Erythroblast (primary cell): ENCODE measurements around the gene OXSR1.
"Not testable (repeated sequence)": the region's sequence is repeated elsewhere in the genome, so short reads cannot be mapped to it uniquely, and the experiment has no call there.

ENCODE experiments used
- DNase-seq, 2 experiments: peaks; one replicate each; lab custom pipeline; 2025; lab: John Stamatoyannopoulos, UW
- GATA1 ChIP-seq: IDR thresholded peaks from 2 replicates; pipeline ENCODE4 v1.6.1; 2011; ENCODE audit warnings: low read depth, mild to moderate bottlenecking, control low read depth, low read length, moderate library complexity
- POLR2A ChIP-seq: IDR thresholded peaks from 2 replicates; pipeline ENCODE4 v1.6.1; 2011; ENCODE audit warnings: mild to moderate bottlenecking, low read length

OXSR1 gene

DNA sequence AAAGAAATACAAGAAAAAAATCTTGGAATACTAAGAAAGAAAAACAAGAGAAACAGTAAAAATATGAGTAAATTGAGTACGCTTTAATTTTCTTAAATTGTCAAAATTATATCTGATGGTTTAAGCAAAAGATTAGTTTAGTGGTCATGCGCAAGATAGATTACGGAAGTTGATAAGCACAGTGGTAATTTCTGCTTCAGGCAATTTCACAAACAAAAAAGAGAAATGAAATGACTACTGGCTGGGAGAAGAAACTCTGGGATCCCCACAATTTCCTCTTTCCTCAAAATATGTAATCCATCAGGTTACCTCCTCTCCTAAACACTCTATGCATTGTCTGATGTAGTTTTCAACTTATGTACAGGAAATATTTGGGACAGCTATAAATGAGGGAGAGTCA is 17.9 kb upstream of the OXSR1 start:
- TF ChIP-seq GATA1 (no peak), POLR2A (no peak)
- no peak for DNase-seq

DNA sequence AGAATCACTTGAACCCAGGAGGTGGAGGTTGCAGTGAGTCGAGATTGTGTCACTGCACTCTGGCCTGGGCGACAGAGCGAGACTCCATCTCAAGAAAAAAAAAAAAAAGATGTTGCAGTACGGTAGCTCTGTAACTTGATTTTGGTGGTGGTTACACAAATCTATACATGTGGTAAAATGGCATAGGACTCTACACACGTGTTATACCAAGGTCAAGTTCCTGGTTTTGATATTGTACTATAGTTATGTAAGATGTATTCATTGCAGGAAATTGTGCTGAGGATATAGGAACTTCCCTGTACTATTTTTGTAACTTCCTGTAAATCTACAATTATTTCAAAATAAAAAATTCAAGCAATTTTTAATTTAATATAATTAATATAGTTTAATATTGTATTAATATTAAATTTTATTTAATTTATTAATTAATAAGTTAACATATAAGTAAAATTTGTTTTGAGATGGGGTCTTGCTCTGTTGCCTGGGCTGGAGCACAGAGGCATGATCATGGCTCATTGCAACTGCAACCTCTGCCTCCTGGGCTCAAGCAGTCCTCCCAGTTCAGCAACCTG is 16.9 kb upstream of the OXSR1 start:
- TF ChIP-seq GATA1 (no peak), POLR2A (no peak)
- no peak for DNase-seq

DNA sequence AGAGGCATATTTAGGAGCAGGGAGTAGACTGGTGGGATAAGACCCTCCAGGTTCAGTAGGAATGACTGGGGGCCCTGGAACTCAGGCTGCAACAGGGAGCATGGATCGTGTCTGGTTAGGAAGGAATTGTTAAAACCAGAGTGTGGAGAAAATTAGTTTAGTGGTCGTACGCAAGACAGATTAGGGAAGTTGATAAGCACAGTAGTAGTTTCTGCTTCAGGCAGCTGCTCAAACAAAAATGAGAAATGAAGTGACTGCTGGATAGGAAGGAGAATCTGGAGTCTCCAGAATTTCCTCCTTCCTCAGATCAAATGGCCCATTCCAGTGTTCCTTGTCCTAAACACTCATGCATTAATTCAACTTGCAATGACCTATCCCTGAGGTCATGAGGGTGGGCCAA is 15.6 kb upstream of the OXSR1 start:
- peak; percentile 46 to 51 for DNase-seq

DNA sequence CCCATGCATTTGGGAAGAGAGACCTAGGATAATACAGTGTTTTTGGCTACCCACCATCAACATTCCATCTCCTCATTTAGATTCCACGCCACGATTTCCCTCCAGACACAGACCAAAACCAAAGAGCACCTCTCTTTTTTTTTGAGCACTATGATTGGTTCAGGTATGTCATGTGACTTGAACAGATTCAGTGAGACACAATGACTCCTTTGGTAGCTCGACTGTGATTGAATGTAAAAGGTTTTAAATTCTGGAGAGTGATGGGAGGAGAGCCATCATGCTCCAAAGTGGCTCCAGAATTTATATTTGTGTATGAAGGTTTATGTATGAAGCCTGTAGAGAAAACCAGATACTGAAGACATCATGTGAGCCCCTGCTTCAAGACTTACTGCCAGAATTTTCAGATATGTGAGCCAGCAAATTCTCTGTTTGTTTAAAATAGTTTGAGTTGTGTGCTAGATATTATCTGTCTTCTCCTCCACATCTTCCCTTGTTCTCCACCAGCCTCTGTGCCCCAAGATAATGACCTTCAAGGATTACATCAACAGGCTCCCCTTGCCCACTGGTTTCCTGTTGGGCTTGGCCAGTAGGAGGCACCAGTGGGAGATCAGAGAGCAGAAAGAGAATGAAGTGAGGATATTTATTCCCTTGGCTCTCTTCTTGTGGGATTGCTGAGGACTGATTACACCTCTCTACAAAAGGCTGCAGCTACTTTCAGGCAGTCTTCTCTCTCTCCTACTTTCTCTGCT is 14.4 kb upstream of the OXSR1 start:
- no peak for TF ChIP-seq GATA1
- no peak for TF ChIP-seq POLR2A
- peak; percentile 40 to 59 for DNase-seq

More for the DNA sequence above, 15.6 kb upstream of the OXSR1 start:
- TF ChIP-seq GATA1 (peak; percentile 24), POLR2A (no peak)

DNA sequence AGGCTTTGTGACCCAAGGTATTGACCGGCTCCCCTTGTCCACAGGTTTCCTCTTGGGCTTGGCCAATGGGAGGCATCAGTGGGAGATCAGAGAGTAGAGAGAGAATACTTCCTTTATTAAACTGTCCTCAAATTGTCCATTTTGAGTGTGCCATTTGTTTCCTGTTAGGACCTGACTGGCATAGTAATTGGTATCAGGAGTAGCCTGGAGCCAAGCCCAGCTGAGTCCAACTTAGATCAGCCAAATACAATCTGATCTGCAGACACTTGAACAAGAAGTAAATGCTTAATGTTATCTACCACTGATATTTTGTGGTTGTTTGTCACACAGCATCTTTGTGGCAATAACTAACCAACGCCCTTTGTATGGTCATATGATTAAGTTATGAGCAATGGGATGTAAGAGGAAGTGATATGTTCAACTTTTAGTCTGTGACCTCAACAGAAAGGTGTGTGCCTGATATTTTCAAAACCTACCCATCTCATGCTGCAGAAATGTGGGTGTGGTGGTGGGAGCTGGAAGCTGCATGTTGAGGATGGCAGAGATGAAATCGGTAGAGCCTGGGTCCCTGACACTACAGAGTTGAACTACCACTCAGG is 13.6 kb upstream of the OXSR1 start:
- DNase-seq = peak; percentile 41 to 60
- TF ChIP-seq POLR2A = no peak
- TF ChIP-seq GATA1 = no peak

DNA sequence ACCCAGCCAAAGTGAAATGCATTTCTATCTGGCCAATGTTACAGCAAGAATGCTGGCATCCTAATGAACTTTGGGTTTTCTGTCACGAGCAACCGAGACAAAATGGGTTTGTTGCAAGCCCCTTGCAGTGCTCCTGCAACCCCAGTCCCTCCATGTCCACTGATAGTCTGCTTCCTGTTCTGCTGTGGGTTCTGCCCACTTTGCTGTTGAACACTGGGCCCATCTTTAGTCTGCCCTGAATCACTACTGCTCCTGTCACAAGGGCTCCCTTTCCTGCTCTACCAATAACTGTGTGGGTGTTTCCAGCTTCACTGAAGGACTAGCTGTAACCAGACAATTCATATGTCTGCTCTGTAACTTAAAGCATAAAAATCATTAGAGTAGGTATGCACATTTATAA is 12.7 kb upstream of the OXSR1 start:
- TF ChIP-seq POLR2A = no peak
- TF ChIP-seq GATA1 = no peak
- DNase-seq = no peak

DNA sequence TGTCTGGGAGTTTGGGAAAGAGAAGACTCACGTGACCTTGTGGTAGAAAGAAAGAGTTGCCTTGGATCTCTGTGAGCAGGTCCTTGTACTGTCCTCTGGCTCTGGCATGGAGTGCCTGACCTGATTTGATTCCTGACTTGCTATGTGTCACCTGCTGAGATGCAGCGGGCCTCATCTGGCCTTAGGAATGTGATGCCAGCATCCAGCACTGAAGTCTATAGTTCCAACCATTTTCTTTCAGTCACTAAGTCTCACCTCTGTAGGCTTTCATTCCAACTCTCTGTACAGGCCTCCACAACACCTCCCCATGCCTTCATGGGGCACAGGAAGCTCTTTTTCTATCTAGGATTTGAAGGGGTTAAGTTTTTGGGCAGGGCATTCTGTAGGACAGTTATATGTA is 12.1 kb upstream of the OXSR1 start:
- DNase-seq = no peak
- no peak for TF ChIP-seq GATA1
- no peak for TF ChIP-seq POLR2A

DNA sequence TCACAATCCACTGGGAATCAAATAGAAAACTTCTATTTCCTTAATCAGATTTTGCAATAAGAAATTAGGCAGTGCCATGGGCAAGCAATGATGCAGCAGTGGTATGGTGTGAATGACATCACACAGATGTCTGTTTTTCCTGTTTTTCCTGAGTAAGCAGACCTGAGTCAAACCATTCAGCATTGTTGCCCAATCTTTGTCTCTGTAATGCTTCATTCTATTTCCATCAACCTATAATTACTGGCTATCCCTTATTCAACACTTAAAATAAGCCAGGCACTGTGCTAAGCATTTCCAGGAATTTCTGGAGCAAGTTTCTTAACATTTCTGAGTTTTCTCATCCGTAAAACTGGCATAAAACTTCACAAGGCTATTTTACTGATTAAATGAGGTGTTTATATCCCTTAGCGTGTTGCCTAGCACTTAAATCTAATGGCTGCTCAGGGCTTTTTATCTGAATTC is 11.3 kb upstream of the OXSR1 start:
- peak in 1 of 2 experiments; percentile 21 for DNase-seq
- TF ChIP-seq POLR2A (no peak), GATA1 (no peak)

DNA sequence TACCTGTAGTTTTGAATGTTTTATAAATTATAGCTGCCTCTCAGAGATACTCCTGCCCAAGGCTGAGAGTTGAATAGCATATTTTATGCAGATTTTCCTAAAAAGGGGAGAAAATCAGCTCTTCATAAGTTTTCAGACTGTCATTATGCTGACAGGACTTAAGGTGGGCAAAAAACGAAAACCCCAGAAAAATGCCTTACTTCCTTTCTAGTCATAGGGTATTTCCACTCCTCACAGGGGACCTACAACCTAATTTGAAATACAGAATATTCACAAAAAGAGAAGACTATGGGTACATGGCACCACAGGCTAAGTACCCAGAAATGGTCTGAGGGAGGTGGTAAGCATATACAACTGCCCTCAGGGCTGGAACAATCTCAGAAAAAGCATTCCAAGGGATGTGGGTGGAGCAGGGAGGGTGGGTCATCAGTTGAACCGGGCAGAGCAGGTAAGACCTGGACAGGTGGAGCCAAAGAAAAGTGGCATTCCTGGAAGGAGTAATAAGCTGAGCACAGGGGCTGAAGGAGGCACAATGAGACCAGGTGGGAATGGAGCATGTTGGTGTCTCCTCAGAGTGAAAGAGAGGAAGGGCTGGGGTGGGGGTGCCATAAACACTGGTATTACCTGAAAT is 10.6 kb upstream of the OXSR1 start:
- no peak for DNase-seq
- TF ChIP-seq POLR2A (no peak), GATA1 (no peak)

DNA sequence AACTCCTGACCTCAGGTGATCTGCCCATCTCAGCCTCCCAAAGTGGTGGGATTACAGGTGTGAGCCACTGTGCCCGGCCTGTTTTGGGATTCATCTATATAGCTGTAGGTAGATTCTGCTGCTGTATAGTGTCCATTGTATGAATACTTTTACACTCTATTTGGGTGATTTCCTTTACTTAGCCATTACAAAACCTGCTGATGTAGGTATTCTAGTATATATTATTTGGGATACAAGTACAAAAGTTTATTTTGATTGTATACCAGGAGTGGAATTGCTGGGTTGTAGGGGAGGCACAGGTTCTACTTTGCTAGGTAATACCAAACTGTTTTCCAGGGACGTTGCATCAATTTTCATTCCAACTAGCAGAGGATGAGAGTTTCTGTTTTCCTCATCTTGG is 9.5 kb upstream of the OXSR1 start:
- DNase-seq = no peak
- TF ChIP-seq POLR2A (no peak), GATA1 (no peak)

DNA sequence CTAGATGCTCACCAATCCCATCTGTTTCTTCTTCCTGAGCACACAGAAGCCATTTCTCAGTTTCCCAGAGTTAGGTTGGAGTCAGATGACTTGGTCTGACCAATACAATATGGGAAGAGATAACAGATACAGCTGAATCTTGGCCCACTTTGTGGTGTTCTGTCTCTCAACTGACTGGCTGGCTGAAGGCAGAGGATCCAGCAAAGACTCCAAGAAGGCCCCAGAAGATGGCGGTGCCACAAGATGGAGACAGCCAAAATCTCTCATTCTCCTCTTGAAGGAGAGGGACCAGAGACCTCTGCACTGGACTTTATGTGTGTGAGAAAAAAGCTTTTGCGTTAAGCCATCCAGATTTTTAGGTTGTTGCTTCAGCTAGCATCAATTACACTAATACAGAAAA is 8.2 kb upstream of the OXSR1 start:
- TF ChIP-seq GATA1 (no peak), POLR2A (no peak)
- no peak for DNase-seq

DNA sequence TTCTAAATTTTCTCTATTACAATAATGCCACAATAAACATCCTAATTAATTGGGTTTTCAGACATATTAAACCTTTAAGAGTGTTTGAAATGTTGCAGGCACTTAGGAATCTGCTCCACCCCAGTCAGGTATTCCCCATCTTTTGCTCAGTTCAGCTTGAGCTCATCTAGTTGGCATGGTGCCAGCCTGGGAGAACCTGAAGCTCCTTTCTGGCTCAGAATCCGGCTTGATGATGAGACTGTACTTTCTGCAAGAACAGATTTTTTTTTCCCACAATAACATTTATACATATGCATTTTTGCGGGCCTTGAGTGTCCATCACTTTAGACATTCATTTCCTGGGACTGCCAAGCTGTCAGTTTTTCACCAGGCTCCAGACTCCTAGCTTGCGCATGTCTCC is 7.7 kb upstream of the OXSR1 start:
- DNase-seq = peak in 1 of 2 experiments; percentile 35
- TF ChIP-seq POLR2A = no peak
- no peak for TF ChIP-seq GATA1

DNA sequence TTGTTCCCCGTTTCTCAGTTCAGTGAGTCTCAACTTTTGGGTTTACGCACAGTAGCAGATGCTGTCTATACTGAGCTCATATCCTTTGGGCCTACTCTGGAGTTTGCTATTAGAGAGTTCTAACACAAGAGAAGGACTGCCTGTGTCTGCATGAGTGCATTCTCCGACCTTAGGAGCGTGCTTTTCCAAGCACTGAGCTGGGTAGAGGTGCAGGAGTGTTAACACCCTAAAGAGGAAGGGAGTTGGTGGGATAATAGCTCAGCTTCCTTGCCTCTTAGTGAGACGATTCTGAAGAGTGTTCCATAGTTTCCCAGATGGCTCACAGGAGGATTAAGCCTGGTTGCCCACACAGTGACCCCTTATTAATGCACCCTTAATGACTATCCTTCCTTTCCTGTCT is 6.9 kb upstream of the OXSR1 start:
- TF ChIP-seq POLR2A (no peak), GATA1 (no peak)
- DNase-seq = no peak

DNA sequence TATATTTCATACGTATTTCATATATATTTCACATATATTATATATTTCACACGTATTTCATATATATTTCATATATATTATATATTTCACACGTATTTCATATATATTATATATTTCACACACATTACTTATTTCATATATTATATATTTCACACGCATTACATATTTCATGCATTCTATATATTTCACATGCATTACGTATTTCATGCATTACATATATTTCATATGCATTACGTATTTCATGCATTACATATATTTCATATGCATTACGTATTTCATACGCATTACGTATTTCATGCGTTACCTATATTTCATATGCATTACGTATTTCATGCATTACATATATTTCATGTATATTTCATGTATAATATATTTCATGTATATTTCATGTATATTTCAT is 4.6 kb upstream of the OXSR1 start:
- not testable (repeated sequence) for DNase-seq
